NCI-H1417 treated with DMSO at 0.1 percent for 48 hours (cell line): ENCODE results near the gene CCT3.
A peak's percentile ranks its signal among the peaks of the same experiment; 100 is the strongest.

Source experiments
- DNase-seq: peaks from one replicate; lab custom pipeline; 2025; lab: John Stamatoyannopoulos, UW

CCT3 gene

DNA sequence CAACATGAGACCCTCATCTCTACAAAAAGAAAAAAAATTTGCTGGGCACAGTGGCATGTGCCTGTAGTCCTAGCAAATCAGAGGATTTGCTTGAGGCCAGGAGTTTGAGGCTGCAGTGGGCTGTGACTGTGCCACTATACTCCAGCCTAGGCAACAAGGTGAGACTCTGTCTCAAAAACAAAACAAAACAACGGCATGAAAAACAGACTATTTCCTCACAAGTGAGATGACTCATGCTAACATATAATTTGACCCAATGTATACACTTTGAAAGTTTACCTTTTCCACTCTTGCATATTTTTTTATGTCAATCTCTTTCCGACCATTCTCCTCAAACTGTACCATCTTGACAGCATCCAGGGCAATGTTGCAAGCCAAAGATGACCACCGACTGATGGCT, 17.5 kb downstream of the CCT3 start:
- DNase-seq: no peak

DNA sequence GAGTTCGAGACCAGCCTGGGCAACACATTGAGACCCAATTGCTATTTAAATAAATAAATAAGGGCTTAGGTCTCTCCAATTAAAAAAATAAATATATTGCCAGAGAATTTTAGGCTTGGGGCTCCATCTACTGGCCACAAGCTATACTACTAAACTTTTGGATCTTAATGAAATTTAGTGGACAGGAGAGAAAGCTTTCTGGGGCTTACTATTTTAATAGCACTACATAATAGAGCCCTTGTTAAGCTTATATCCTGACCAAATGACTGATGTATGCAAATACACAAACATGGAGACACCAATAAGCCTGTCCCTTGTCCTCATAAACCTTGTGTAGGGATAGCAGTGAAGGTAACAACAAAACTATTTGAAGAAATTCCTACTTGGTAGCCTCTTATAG, 18.4 kb downstream of the CCT3 start:
- DNase-seq: no peak

DNA sequence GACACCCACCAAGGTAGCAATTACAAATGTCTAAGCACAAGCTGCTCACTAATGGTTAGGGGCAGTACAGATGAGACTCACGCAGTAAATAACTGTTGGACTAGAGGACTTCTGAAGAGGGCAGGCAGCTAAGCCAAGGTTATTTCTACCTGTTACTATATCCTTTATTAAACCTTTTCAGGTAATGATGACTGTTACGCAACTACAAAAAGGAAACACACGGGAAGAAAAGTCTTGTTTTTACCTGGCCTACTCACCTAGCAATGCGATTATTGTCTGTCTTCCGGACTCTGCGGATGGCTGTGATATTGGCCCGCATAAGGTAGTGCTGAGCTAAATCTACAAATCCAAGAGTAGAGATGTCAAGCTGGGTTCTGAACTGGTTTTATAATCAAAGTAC, 21.2 kb downstream of the CCT3 start:
- DNase-seq: no peak

DNA sequence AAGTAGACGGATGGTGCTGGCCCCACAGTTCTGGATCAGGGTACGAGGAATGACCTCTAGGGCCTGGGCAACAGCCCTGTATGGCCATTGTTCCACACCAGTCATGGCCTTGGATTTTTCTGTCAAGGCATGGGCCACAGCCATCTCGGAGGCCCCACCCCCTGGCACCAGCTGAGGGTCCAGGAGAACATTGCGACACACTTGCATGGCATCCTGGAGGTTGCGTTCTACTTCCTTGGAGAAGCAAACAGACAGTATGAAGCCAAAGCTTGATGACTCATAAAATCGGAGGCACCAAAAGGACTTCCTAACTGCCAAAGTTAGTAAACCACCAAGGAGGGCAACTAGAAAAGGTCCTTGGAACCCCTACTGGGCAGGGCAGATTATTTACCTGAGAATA, 27.1 kb downstream of the CCT3 start:
- no peak for DNase-seq

DNA sequence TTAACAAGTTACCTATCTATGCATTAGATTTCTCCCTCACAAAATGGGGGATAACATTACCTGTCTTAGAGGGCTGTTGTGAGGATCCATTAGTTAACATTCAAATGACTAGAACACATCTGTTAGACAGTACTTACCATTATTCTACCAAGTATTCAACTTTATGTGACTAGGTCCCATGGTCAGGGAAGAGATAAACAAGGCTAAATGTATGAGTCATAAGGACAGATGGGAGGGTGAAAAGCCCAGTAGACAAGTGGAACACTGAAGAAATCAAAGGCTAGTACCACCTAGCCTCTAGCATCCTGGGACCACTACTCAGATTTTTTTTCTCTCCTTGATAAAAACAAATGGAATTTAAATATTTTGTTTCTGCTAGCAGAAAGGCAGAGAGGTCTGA, 30.0 kb downstream of the CCT3 start:
- DNase-seq: no peak

DNA sequence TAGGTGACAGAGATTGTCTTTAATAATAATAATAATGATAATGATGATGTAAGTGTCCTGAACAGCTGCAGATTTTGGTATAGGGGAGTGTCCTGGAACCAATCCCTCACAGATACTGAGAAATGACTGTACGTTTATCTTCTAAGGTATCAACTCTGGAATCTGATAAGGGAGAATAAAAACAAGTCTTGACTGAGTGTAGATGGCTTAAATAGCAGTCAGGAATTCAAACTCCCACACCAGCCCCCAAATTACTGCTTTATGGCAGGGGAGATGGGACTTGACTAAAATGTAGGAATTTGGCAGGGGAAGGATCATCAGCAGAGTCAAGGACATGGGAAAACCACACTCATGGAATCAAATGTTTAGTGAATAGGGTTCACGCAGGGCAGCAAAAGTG, 32.9 kb downstream of the CCT3 start:
- no peak for DNase-seq

DNA sequence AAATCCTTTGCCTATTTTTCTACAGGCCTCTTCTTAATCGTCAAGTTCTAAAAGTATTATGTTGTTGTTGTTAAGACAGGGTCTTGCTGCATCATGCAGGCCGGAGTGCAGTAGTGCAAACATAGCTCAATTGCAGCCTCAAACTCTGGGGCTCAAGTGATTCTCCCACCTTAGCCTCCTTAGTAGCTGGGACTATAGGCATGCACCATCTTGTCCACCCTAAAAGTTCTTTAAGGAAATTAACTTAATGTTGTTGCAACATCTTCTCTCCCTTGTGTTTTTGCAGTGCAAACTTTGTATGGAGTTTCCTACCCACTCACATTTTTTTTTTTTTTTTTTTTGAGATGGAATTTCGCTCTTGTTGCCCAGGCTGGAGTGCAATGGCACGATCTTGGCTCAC, 34.9 kb downstream of the CCT3 start:
- DNase-seq: no peak

DNA sequence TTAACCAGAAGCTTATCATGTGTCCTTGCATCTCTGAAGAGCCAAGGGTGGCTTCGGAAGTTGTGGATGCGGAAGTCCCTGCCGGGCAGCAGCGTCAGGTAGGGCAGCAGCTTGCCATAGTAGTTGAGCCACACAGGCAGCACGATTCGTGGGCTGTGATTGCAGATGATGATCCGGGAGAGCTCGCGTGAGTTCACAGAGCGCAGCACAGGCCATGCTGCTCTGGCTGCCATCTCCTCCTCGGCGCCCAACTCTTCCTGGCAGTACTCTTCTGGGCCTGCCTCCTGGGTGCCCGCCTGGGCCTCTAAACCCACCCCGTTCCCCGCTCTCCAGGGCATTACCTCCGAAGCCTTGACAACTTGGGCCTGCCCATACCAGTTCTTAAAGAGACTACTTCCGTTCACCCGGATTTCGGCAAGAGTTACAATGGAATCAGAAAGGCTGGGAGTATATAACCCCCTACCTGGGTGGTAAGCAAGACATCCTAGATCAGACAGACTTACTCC, 39.2 kb downstream of the CCT3 start, which contains the start of gene VHLL:
Gene VHLL (minus strand): TSS at position 456 of the 506 bp plus-strand sequence. CDS start 118 bp downstream, at position 338.
- DNase-seq: no peak

DNA sequence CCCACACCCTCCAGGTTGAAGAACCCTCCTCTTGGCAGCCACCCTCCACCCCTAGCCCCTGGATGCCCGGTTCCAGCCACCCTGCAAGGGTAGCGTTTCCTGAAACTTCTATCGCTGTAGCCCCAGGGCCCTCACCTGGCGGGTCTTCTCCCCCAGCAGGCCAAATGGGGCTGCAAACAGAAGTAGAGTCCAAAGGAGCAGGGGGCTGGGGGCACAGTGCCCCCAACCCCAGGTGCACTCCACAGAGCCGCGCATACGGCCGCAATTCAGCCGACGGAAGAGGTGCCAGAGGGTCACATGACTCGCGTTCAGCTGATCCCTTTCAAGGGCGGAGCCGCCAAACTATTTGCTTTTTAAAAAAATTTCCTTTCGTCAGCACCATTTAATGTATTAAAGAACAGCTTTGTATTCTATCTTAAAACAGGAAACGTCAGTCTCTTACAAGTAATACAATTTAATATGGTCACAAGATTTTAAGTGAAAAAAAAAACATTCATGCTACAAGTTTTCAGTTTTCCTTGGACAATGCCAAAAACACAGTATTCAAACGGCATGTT, 42.6 kb downstream of the CCT3 start, which contains the start of gene GLMP:
Gene GLMP (minus strand): TSS at position 289 of the 557 bp plus-strand sequence. CDS start 34 bp downstream, at position 255.
- no peak for DNase-seq

DNA sequence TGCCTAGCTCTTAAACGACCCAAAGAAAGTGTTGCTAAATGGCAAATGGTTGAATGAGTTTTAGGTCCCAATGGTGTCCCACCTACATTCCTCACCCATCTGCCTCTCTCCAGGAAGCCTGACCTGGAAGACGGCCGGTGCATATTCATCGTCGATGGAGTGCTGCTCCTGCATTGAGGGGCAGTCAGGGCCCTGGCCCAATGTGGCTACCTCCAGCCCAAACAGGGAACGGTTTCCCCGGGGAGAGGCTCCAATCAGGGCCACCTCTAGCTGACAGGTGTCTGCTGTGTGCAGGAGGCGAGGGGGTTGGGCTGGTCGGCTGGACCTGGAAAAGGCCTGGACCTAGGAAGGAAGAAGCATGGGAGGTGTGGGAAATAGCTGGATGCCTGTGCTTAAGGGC, 44.2 kb downstream of the CCT3 start:
- no peak for DNase-seq

DNA sequence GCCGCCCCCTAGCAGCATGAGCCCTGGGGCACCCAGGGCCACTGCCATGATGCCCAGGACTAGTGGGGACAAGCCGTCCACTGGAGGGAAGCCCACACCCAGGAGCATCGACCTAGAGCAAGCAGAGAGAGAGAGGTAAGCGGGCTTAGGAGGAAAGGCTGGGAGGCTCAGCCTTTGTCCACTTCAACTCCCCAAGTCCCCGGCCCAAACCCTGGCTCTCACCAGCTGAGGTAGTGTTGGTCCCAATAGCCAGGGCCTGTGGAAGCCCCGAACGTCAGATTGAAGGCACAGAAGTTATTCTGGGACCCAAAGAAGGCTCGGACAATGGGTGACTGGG, 45.0 kb downstream of the CCT3 start:
- DNase-seq: no peak

DNA sequence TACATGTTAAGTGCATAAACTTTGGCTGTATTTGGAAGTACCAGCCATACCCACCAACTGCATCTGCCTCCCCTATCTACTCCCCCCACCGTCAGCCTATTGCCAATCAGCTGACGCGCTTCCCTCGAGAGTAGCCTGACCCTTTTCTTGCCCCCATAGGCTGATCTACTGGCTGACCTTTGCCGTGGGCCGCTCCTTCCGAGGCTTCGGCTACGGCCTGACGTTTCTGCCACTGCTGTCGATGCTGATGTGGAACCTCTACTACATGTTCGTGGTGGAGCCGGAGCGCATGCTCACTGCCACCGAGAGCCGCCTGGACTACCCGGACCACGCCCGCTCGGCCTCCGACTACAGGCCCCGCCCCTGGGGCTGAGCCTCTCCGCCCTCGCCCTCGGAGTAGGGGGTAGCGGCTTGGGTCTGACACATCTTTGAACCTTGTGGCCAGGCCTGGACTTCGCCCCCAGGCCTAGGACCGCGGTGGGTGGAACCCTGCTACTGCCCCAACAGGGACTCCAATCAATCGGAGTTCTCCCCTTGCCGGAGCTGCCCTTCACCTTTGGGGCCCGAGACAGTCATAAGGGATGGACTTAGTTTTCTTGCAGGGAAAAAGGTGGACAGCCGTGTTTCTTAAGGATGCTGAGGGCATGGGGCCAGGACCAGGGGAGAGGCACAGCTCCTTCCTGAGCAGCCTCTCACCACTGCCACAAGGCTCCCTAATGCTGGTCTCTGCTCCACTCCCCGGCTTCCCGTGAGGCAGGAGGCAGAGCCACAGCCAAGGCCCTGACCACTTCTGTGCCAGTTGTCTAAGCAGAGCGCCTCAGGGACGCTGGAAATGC, 46.6 kb downstream of the CCT3 start:
- DNase-seq: no peak

DNA sequence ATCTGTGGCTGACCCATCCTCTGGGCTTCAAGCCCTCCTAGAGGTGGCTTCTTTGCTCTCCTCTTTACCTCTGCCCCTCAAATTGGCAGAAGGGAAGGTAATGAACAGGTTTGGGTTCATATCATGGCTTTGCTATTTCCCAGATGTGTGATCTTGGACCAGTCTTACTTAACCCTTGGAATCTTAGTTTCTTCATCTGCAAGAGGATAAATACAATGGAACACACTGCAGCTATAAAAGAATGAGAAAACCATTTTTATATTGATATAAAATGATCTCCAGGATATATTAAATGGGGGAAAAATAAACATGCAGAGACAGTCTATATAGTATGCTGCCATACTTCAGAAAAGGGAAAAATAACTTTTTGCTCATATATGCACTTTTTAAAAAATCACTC, 48.2 kb downstream of the CCT3 start:
- no peak for DNase-seq

DNA sequence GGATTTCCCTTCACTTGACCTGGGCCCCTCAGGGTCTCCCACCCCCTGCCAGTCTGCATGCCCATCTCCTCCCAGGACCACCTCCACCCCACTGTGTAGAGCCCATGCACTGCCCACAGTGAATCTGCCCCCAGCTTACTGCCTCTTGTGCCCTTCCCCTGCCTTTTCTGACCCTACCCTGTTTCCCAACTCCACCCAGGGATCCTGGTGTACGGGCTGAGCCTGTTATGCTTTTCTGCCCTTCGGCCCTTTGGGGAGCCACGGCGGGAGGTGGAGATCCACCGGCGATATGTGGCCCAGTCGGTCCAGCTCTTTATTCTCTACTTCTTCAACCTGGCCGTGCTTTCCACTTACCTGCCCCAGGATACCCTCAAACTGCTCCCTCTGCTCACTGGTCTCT, 52.0 kb downstream of the CCT3 start:
- no peak for DNase-seq

DNA sequence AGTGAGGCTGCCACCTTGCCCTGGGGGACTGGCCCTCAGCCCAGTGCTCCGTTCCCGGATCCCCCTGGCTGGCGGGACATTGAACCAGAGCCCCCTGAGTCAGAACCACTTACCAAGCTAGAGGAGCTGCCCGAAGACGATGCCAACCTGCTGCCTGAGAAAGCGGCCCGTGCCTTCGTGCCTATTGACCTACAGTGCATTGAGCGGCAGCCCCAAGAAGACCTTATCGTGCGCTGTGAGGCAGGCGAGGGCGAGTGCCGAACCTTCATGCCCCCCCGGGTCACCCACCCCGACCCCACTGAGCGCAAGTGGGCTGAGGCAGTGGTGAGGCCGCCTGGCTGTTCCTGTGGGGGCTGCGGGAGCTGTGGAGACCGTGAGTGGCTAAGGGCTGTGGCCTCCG, 52.7 kb downstream of the CCT3 start:
- no peak for DNase-seq

DNA sequence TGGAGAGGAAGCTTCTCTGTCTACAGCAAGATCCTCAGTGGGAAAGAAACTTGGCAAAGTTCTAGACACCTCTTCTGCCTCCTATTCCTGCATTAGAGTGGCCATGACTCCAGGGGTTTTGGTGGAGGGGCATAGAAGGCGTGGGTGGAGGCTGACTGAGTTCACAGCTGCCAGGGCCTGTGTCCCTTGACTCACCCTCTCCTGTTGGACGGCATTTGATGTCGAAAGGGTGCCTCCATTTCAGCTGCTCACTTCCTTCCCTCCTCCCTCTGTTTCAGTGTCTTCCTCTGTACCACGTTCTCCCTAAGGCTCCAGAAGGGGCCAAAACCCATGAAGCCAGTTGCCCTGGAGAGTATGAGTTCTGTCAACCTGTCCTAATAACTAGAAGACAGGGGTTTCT, 53.3 kb downstream of the CCT3 start:
- no peak for DNase-seq

DNA sequence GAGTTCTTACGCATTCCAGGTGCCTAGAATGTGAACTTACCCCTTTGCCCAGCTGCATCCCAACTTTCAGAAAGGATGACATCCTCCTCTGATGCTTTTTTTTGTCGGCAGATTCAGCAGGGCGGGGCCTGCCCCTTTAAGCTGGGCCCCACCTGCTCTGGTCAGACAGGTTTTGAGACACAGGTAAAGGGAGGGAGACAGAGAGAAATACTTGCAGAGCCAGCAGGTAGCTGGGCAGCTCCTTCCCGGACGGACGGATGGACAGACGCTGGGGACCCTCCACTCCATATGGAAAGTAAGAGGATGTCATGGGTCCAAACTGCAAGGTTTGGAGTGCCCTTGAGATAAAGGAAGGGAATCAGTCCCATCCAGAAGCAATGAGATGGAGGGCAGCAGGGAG, 54.0 kb downstream of the CCT3 start, which contains the start of gene TMEM79:
Gene TMEM79 (plus strand): TSS at position 214 of the 400 bp plus-strand sequence. CDS start 902 bp downstream, outside the sequence.
- DNase-seq: no peak

DNA sequence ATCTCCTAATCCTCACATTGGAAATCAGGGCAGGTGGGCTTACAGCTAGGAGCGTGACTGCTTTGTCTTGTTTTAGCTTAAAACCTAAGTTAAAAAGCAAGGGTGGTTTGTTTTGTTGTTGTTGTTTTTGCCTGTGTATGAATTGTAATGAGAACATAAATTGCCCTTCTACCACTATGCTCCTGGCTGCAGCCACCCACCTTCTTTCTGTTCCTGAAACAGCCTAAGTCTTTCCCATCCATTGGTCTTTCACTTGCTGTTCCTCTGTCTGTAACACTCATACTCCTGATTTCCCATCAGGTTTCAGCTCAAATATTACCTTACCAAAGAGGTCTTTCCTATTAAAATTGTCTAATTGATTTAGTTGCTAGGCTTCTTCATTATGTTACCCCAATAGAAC, 54.6 kb downstream of the CCT3 start:
- DNase-seq: no peak

DNA sequence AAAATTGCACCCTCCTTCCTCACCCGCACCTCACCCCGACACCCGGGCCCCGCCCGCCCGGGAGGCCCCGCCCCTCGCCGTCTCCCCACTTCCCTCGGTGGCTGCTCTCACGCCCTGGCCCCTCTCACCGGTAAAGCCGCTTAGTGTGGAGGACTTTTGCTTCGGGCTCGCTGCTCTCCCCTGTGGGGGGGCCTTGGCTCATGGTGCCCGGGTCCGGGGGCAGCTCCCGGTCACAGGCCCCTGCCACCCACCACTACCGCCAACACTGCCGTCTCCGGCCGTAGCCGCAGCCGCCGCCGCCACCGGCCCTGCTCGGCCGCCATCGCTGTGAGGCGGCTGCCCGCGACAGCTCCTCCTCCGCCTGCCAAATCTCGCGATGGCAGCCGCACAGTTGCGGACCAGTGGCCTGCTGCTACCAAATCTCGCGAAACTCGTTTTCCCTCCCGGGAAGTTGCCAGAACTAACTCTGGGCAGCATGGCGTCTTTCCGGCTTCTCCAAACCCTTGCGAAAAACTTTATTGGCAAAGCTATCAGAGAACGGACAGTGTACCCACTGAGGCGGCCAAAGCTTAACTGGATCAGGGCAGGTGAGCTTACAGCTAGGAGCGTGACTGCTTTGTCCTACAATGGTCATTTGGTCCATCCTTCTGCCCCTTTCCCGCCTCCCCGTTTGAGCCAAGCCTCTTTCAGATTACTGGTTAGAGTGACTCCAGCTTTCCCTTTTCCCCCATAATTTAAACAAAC, 55.4 kb downstream of the CCT3 start, which contains the start of gene SMG5:
Gene SMG5 (minus strand): TSS at position 347 of the 744 bp plus-strand sequence. CDS start 145 bp downstream, at position 202.
- DNase-seq: peak; percentile 92

DNA sequence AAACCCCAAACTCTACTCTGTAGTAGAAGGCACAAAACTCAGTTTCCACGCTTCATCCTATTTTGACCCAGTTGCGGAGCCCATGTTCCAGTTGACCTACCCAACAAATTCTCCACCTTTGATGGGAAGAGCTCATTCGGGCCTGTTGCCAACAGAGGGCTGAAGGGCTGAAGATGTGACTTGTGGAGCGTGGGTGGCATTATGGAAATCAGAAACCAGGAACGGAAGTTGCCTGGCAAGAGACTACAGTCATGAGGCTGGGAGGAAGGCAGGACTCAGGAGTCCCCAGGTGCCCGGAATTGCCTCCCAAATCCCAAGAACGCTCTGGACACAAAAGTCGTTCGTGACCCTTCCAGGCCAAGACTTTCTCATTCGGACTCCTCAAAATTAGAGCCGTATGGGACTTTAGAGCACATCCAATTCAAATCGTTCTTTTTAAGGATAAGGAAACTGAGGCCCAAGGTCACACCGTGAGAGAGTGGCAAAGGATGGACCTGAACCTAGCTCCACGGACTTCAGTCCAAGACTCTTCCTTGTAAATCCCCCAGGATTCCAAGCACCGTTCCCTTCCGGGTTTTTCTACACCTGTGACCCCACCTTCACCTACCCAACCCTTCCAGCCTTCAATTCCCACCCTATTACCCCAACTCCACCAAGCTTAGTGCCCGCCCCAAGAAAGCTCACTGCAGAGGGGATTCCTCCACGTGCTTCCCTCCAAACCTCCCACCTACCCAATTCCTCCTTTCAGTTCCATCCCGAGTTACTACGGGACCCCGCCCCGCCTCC, 56.2 kb downstream of the CCT3 start:
- DNase-seq: no peak

DNA sequence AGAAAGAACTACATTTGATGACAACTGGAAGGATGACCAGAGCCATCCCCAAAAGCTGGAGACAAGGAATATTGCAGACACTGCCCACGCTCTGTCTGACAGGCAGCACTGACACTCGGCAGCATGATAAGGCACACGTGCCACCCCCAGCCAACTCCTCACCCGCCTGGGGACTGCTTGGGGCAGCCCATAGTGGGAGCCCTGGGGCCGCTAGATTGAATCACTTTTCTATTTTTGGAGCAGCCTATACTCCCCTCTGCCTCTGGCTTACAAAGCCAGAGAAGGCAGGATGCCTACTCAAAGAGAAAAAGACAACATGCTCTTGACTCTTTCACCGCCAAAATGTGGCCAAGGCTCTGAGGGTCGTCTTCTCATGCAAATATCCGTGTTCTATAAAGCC, 56.8 kb downstream of the CCT3 start:
- no peak for DNase-seq

DNA sequence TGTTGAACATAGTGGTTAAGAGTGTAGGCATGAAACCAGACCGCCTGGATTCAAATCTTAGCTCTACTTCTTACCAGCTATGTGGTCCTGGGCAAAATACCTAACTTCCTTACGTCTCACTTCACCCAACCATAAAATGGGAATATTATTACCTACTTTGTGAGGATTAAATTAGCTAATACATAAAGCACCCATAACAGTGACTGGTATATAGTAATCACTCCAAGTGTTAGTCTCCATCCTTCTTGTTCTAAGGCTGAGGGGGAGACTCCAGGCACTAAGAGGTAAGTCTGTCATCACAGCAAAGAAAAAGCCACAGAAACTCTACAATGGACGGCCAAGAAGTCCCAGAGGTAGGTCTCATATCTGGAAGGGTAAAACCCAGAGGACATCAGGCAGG, 58.3 kb downstream of the CCT3 start:
- no peak for DNase-seq
